Measurements from ENCODE around the gene MEGF10.

The MEGF10 gene

DNA sequence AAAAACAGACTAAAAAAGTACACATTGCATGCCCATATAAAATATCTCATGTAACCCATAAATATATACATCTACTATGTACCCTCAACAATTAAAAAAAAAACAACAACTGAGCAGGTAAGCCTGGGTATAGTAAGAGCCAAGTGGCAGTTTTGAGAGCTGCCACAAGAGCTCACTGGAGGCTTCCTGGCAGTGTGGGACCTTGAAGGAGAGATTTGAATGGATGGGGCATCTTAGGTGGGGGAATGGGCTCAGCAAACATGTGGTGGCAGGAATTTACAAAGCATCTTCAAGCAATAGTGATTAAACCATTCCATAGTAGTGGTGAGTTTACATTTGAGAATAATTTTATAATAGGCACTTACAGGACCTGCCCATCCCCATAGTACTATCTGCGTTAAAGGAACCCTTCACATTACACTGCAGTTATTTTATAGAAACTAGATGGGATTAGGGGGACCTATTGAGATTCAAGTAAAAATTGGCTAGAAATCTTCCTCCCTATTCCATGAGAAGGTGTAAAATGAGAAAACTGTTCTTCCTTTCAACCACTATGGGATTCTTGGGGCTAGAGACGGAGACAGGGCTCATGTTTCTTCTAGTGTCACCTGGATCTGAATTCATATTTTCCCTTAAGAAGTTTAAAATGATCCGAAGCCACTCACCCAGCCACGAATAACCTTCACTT lies 6.9 kb downstream of the MEGF10 start:
- no peak for TF ChIP-seq NFRKB (IDR thresholded peaks at IDR 0.05)
- no peak for TF ChIP-seq L3MBTL2 (conservative IDR thresholded peaks at IDR 0.05)
- TF ChIP-seq ARNT (IDR thresholded peaks at IDR 0.05) = no peak
- no peak for TF ChIP-seq ZNF384 (IDR thresholded peaks at IDR 0.05)
- no peak for TF ChIP-seq BHLHE40 (IDR thresholded peaks at IDR 0.05; ENCODE audit: borderline replicate concordance)
- TF ChIP-seq LEF1 (IDR thresholded peaks at IDR 0.05; ENCODE audit: borderline replicate concordance) = no peak
- no peak for TF ChIP-seq ELF4 (IDR thresholded peaks at IDR 0.05)
- TF ChIP-seq TARDBP (IDR thresholded peaks at IDR 0.05) = no peak
- CTCF ChIA-PET = interaction anchor here (0.7 kb wide), 1 partner anchor 287 kb away, joined by 3 read pairs; no protein-coding TSS in a partner anchor
- DNase-seq (ENCODE audit: extremely low spot score) = no peak
- POLR2A ChIA-PET = no interaction called here

DNA sequence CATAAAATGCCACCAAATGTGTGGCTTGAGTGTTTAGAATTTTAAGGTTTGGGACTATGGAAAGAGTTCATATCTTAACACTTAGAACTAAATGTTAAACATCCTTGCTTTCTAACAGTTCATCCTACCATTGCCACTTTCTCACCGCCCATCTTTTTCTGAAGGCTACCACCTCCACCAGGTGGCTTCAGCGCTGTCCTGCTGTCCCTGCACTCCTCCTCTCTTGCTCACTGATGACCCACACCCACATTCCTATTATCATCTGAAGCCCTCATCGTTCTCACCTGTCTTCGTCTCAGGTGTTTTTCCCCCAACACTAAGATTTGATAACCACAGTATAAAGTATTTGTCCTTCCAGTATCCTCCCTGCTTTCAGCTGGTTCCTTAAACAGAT lies 7.4 kb downstream of the MEGF10 start:
- ChIA-PET POLR2A (no interaction called here), CTCF (no interaction called here)
- no peak for DNase-seq (ENCODE audit: extremely low spot score)
- TF ChIP-seq HDGF (IDR thresholded peaks at IDR 0.05; ENCODE audit: borderline replicate concordance) (no peak), L3MBTL2 (conservative IDR thresholded peaks at IDR 0.05) (no peak), BHLHE40 (IDR thresholded peaks at IDR 0.05; ENCODE audit: borderline replicate concordance) (no peak), NFRKB (IDR thresholded peaks at IDR 0.05) (no peak), SP1 (IDR thresholded peaks at IDR 0.05) (no peak), ZNF384 (IDR thresholded peaks at IDR 0.05) (no peak), LEF1 (IDR thresholded peaks at IDR 0.05; ENCODE audit: borderline replicate concordance) (no peak), ELF4 (IDR thresholded peaks at IDR 0.05) (no peak), ARNT (IDR thresholded peaks at IDR 0.05) (no peak), FOXK2 (IDR thresholded peaks at IDR 0.05) (no peak), FOXM1 (IDR thresholded peaks at IDR 0.05; ENCODE audit: borderline replicate concordance) (no peak), CTBP1 (IDR thresholded peaks at IDR 0.05; ENCODE audit: borderline replicate concordance) (no peak)
- TF ChIP-seq, protein P1, sequence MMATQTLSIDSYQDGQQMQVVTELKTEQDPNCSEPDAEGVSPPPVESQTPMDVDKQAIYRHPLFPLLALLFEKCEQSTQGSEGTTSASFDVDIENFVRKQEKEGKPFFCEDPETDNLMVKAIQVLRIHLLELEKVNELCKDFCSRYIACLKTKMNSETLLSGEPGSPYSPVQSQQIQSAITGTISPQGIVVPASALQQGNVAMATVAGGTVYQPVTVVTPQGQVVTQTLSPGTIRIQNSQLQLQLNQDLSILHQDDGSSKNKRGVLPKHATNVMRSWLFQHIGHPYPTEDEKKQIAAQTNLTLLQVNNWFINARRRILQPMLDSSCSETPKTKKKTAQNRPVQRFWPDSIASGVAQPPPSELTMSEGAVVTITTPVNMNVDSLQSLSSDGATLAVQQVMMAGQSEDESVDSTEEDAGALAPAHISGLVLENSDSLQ (IDR thresholded peaks at IDR 0.05) = no peak

GRCh38 chr5:127298656-127299055 lies 8.1 kb downstream of the MEGF10 start:
- TF ChIP-seq LEF1 (IDR thresholded peaks at IDR 0.05; ENCODE audit: borderline replicate concordance) = no peak
- TF ChIP-seq FOXA1 (IDR thresholded peaks at IDR 0.05) = no peak
- TF ChIP-seq SP1 (IDR thresholded peaks at IDR 0.05) = no peak
- no peak for TF ChIP-seq ZNF384 (IDR thresholded peaks at IDR 0.05)
- TF ChIP-seq, protein P1 (IDR thresholded peaks at IDR 0.05) = no peak
- TF ChIP-seq TARDBP (IDR thresholded peaks at IDR 0.05) = no peak
- no peak for TF ChIP-seq ELF4 (IDR thresholded peaks at IDR 0.05)
- TF ChIP-seq CTBP1 (IDR thresholded peaks at IDR 0.05; ENCODE audit: borderline replicate concordance) = no peak
- TF ChIP-seq NFRKB (IDR thresholded peaks at IDR 0.05) = no peak
- no peak for TF ChIP-seq BHLHE40 (IDR thresholded peaks at IDR 0.05; ENCODE audit: borderline replicate concordance)
- TF ChIP-seq FOXK2 (IDR thresholded peaks at IDR 0.05) = no peak
- TF ChIP-seq HDGF (IDR thresholded peaks at IDR 0.05; ENCODE audit: borderline replicate concordance) = no peak
- TF ChIP-seq SUZ12 (IDR thresholded peaks at IDR 0.05) = no peak
- no peak for TF ChIP-seq FOXM1 (IDR thresholded peaks at IDR 0.05; ENCODE audit: borderline replicate concordance)
- no peak for TF ChIP-seq ARNT (IDR thresholded peaks at IDR 0.05)
- no peak for TF ChIP-seq L3MBTL2 (conservative IDR thresholded peaks at IDR 0.05)
- POLR2A ChIA-PET = no interaction called here
- no peak for DNase-seq (ENCODE audit: extremely low spot score)
- CTCF ChIA-PET = no interaction called here

GRCh38 chr5:127299678-127300077 lies 9.1 kb downstream of the MEGF10 start:
- POLR2A ChIA-PET = no interaction called here
- no peak for DNase-seq (ENCODE audit: extremely low spot score)
- TF ChIP-seq TARDBP (IDR thresholded peaks at IDR 0.05) (no peak), BHLHE40 (IDR thresholded peaks at IDR 0.05; ENCODE audit: borderline replicate concordance) (no peak), SUZ12 (IDR thresholded peaks at IDR 0.05) (no peak)
- CTCF ChIA-PET = no interaction called here

DNA sequence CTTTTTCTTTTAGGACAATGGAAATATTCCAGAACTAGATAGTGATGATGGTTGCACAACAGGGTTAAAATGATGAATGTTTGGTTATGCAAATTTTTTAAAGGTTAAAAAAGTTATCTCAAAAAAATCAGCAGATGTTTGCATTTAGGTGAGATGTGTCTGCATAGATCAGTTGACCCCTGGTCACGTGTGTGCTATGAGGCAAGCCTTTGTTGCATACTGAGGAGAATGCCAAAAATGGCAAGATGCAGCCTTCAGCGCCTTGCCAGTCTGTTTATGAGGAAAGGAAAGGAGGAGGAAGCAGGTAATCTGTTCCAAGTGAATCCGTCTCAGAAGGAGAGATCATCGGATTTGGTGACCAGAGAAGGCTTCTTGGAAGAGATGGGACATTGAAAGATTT lies 11.9 kb downstream of the MEGF10 start:
- no peak for DNase-seq (ENCODE audit: extremely low spot score)
- TF ChIP-seq FOXK2 (IDR thresholded peaks at IDR 0.05) (no peak), FOXA1 (IDR thresholded peaks at IDR 0.05) (no peak), SUZ12 (IDR thresholded peaks at IDR 0.05) (no peak), FOXM1 (IDR thresholded peaks at IDR 0.05; ENCODE audit: borderline replicate concordance) (no peak), HDGF (IDR thresholded peaks at IDR 0.05; ENCODE audit: borderline replicate concordance) (no peak), NFRKB (IDR thresholded peaks at IDR 0.05) (no peak), ZNF384 (IDR thresholded peaks at IDR 0.05) (no peak), L3MBTL2 (conservative IDR thresholded peaks at IDR 0.05) (no peak), ARNT (IDR thresholded peaks at IDR 0.05) (no peak), LEF1 (IDR thresholded peaks at IDR 0.05; ENCODE audit: borderline replicate concordance) (no peak), ELF4 (IDR thresholded peaks at IDR 0.05) (no peak), SP1 (IDR thresholded peaks at IDR 0.05) (no peak), BHLHE40 (IDR thresholded peaks at IDR 0.05; ENCODE audit: borderline replicate concordance) (no peak), CTBP1 (IDR thresholded peaks at IDR 0.05; ENCODE audit: borderline replicate concordance) (no peak), TARDBP (IDR thresholded peaks at IDR 0.05) (no peak)
- TF ChIP-seq, protein P1 (IDR thresholded peaks at IDR 0.05) = no peak
- POLR2A ChIA-PET = no interaction called here
- CTCF ChIA-PET = no interaction called here

DNA sequence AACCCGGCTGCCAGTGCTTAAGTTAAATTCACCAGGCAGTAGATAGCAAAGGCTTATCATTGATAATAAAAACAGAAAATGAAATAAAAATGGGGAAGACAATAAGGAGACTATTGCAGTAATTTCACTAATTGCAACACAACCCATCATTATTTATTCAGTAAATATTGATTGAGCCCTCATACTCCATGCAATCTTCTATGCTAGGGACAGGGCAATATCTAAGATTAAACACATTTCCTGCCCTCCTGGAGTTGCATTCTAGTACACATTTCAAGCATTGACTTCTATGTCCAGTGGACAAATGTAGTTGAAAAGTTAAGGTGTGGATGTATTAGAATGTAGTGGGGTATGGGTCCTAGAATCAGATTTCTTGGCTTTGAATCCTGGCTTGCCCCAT lies 12.8 kb downstream of the MEGF10 start:
- DNase-seq (ENCODE audit: extremely low spot score) = no peak
- CTCF ChIA-PET = interaction anchor here (1.8 kb wide), 1 partner anchor 10 kb away, joined by 8 read pairs; no protein-coding TSS in a partner anchor
- POLR2A ChIA-PET = no interaction called here
- no peak for TF ChIP-seq SP1 (IDR thresholded peaks at IDR 0.05)
- no peak for TF ChIP-seq CTBP1 (IDR thresholded peaks at IDR 0.05; ENCODE audit: borderline replicate concordance)
- TF ChIP-seq FOXA1 (IDR thresholded peaks at IDR 0.05) = no peak
- TF ChIP-seq, protein P1 (IDR thresholded peaks at IDR 0.05) = no peak
- TF ChIP-seq NFRKB (IDR thresholded peaks at IDR 0.05) = no peak
- no peak for TF ChIP-seq L3MBTL2 (conservative IDR thresholded peaks at IDR 0.05)
- no peak for TF ChIP-seq ELF4 (IDR thresholded peaks at IDR 0.05)
- TF ChIP-seq HDGF (IDR thresholded peaks at IDR 0.05; ENCODE audit: borderline replicate concordance) = no peak
- no peak for TF ChIP-seq TARDBP (IDR thresholded peaks at IDR 0.05)
- TF ChIP-seq BHLHE40 (IDR thresholded peaks at IDR 0.05; ENCODE audit: borderline replicate concordance) = no peak

All from HEK293T (cell line).